Retinal pigment epithelial cell (primary cell): Measurements from ENCODE around the gene CYTH1.

Experiments
- DNase-seq: peaks from one replicate; pipeline ENCODE4 v3.0.0-alpha.2; 2010; ENCODE audit warnings: low read depth
- H3K4me3 ChIP-seq: 2 replicates; pipeline ENCODE4 v1.5.1; 2011; ENCODE audit warnings: mild to moderate bottlenecking, low read length, control low read depth, moderate library complexity
- CTCF ChIP-seq: conservative IDR thresholded peaks from 2 replicates; pipeline ENCODE4 v1.5.1; 2011; ENCODE audit warnings: low read depth, low read length, control low read depth, inconsistent platforms

CYTH1 gene

GRCh38 chr17:78709119-78709681, 72.9 kb downstream of the CYTH1 start:
- DNase-seq = no peak
- H3K4me3 ChIP-seq = no peak overlapping the region
- no peak for TF ChIP-seq CTCF

DNA sequence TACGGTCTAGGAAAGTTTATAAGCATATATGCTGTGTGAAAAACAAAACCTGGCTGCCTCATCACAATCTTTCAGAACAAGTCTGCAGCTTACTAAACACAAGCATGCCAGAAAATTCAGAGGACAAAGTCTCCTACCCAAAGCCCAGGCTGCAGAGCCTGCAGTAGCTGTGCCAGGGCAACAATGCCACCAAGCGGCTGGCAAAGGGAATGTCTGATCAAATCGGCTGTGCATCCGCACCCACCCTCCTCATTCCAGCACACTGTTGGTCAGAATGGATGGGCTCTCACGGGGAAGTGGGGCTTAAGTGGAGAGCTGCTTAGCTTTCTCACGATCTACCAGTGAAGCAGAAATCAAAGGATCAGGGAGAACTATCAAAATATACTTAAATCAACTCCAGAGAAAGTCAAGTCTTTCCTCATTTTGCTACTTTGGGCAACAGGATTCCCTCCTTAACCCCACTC, 73.5 kb downstream of the CYTH1 start:
- H3K4me3 ChIP-seq = no peak overlapping the region
- TF ChIP-seq CTCF = peak; percentile 97
- DNase-seq = no peak

- no peak for TF ChIP-seq CTCF
- H3K4me3 ChIP-seq = no peak overlapping the region
These were observed 74.2 kb downstream of the CYTH1 start for GRCh38 chr17:78707923-78708322.

GRCh38 chr17:78707016-78707415, 75.1 kb downstream of the CYTH1 start:
- no peak for DNase-seq
- H3K4me3 ChIP-seq = no peak overlapping the region
- no peak for TF ChIP-seq CTCF

More at GRCh38 chr17:78707923-78708322, 74.2 kb downstream of the CYTH1 start:
- no peak for DNase-seq

GRCh38 chr17:78706271-78706915, 75.7 kb downstream of the CYTH1 start:
- DNase-seq = no peak
- no peak overlapping the region for H3K4me3 ChIP-seq
- no peak for TF ChIP-seq CTCF

DNA sequence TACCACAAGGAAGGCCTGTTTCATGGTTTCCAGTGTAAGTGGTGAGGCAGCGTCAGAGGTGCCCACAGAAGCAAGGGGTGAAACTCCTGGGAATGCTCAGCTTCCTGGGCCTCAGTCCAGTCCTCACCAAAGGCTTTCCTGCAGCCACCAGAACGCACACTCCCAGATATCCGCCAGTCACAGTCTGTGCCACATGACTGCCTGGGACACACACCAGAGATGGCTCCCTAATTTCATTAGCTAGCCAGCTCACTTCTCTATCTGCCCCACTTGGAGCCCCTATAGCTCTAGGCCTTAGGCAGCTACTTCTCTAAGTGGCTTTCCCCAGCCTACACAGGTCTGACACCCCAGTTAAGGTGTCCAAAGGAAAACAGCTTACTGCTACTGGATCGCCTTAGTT, 77.0 kb downstream of the CYTH1 start:
- TF ChIP-seq CTCF = no peak
- DNase-seq = no peak
- no peak overlapping the region for H3K4me3 ChIP-seq

- no peak for DNase-seq
- H3K4me3 ChIP-seq = no peak overlapping the region
- TF ChIP-seq CTCF = no peak
These were observed 77.5 kb downstream of the CYTH1 start for GRCh38 chr17:78704594-78704993.
